MV-4-11 (cell line): ENCODE data around the gene CYP2A7.
A peak's percentile ranks its signal among the peaks of the same experiment; 100 is the strongest.
"Not testable (repeated sequence)": the region's sequence is repeated elsewhere in the genome, so short reads cannot be mapped to it uniquely, and the experiment has no call there.

ENCODE experiments used
- DNase-seq: peaks from one replicate; lab custom pipeline; 2025; lab: John Stamatoyannopoulos, UW

Gene CYP2A7

DNA sequence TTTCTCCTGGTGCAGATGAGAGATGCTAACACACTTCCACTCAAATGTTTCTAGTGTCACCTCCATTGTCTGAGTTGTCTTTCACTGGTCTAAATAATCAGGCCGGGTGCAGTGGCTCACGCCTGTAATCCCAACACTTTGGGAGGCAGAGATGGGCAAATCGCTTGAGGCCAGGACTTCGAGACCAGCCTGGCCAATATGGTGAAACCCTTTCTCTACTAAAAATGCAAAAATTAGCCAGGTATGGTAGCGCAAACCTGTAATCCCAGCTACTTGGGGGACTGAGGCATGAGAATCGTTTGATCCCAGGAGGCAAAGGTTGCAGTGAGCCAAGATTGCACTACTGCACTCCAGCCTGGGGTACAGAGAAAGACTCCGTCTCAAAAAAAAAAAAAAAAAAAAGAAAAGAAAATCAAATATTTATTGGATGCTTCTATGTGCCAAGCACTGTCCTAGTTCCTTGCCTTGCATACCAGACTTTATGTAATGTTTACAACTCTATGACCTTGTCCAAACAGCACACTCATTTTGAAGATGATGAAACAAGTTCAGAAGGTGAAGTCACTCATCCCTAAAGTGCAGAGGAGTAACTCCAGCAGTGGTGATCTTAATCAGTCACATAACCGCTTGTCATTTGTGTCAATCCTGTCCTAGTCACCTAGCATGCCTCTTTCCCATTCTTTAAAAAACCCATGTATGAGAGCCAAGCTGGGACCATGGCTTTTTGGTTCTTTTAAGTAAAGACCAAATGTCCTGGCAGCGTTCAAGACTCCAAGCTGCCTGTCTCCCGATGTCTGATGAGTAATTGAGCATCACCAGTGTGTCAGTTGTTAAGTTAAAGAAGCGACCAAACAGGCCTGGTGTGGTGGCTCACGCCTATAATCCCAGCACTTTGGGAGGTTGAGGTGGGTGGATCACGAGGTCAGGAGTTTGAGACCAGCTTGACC is 15.1 kb upstream of the CYP2A7 start:
- peak; percentile 64 for DNase-seq

DNA sequence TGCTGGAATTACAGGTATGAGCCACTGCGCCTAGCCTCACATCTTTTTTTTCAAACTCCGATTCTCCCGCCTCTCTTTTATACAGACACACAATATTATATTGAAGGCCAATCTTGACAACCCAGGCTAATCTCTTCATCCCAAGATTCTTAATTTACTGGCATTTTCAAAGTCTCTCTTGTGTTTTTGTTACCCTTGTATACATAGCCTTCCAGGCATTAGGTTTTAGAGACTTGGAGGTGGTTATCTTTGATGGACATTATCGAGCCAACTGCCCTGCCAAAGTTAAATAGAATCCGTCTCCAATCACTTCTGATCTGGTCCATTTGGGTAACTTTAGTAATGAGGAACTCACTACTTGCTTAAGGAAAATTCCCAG is 14.4 kb upstream of the CYP2A7 start:
- DNase-seq, result no peak

DNA sequence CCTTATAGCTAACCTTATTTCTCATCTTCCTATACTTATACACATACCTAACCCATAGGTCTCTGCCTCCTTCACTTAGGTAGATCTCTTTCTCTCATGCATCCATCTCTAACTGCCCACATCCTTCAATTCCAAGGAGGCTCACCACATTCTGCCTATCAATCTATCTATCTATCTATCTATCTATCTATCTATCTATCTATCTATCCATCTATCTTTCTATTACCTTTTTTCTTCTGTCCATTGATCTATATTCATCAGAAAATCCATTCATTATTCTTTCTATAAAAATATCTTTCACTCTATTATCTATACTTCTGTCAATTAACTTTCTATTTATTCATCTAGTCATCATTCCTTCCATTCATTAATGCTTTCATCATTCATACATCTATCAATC is 11.1 kb upstream of the CYP2A7 start:
- no peak for DNase-seq

DNA sequence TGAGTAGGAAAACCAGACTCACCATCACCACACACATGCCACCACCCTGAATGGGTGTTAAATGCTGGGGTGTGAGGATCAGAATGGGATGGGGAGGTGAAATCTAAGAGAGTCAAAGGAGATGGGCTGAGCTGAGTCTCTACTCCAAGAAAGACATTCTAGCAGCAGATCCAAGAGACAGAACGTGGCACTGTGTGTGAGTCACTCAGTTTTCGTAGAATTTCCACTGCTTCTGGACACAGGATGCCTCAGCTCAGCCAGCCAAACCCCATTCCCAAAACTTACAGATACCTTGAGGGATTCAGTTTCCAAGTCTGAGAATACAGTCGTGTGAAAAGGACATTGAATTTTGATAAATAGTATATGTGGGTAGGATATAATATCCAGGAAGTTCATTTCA is 7.3 kb upstream of the CYP2A7 start:
- no peak for DNase-seq

DNA sequence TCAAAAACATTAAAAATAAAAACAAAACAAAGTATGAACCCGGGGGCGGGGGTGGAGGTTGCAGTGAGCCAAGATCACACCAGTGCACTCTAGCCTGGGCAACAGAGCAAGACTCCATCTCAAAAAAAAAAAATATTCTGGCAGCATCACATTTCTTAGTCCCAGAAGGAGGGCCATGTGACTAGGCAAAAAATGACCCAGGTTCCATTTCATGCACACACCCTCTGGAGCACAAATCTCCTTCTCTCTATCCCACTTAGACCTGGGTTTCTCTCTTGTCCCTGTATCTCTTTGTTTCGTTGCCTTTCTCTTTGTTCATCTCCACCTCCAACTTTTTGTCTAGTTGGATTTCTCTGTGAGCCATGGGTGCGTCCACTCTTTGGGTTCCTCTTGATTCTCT is 6.2 kb upstream of the CYP2A7 start:
- no peak for DNase-seq

DNA sequence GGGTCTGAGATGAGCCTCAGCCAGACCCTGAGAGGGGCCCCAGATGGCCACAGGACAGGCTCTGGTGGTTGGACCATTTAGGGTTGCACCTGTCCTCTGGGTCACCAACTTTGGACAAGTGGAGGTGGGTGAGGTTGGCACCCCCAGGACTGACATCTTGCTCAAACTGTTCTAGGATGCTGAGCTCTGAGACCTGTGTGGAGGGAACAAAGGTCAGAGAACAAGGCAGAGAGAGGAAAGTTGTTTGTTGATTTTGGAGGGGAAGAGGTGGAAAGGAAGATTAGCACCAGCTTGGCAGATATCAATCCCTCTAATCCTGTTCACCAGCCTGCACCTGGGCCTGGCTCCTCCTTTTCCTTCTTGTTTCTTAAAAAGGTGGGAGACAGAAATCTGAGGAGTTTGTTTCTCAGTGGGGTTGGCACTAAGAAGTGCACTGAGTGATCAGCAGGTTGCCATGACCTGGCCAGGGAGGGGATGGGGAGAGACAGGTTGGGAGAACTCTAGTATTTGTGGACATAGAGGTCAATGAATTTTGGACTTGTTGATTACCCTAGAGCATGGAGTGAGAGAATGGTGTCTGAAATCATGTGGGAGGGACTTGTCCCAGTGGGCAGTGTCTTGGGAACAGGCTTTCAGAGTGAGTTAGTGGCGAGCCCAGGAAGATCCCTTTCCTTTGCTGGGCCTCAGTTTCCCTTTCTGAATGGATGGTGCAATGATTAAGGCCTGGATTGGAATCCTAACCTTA is 2.3 kb upstream of the CYP2A7 start:
- not testable (repeated sequence) for DNase-seq

DNA sequence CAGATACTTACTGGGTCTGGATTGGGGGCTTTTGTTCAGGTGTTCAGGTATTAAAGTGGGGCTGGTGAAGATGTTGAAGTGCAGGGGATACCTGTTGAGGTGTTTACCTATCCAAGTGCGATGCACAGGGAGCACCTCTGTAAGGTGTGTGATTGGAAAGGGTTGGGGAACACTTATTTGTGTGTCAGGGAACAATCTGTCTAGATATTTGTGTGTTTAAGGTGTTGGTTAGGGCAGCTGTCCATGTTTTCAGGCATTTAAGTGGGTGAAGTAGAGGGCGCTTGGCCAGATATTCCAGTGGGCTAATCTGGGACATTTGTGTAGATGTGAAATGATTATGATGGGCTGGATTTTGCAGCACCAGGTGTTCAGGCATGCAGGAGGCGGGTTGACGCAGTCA is 2.7 kb downstream of the CYP2A7 start:
- DNase-seq, result not testable (repeated sequence)

DNA sequence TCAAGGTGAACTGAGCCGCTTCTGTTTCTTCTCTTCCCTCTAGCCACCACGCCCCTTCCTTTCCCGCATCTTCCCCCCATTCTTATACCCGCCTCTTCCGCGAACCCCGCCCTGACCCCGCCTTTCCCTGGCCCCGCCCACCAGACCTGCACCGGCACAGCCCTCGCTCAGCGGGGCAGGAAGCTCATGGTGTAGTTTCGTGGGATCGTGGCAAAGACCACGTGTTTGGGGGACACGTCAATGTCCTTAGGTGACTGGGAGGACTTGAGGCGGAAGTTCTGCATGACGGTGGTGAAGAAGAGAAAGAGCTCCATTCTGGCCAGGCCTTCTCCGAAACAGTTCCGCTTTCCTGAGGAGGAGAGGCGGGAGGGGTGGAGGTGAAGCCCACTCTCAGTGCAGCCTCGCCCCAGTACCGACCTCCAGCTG is 6.5 kb downstream of the CYP2A7 start:
- DNase-seq, result peak; percentile 86

DNA sequence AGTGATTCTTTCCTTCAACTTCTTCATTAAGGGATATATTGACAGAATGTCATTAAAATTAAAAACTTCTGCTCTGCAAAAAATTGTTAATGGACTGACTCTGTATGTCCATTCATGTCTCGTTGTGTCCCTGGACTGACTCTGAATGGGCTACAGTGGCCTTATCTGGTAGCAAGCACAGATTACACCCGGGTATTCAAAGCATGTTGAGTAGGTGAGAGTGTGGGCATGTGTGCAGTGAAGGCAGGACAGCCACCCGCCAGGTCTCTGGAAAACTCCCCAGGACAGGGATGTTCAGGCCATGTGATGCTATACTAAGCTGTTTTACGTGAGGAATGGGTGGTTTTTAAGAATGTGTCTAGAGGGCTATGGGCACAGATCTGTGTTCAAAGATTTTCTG is 7.2 kb downstream of the CYP2A7 start:
- not testable (repeated sequence) for DNase-seq

DNA sequence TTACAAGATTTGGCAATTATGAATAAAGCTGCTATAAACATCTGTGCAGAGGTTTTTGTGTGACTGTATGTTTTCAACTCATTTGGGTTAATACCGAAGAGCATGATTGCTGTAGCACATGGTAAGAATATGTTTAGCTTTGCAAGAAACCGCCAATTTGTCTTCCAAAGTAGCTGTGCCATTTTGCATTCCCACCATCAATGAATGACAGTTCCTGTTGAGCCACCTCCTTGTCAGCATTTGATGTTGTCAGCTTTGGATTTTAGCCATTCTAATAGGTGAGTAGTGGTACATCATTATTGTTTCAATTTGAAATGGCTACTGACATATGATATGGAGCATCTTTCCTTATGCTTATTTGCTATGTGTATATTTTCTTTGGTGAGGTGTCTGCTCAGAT is 8.2 kb downstream of the CYP2A7 start:
- DNase-seq, result not testable (repeated sequence)

DNA sequence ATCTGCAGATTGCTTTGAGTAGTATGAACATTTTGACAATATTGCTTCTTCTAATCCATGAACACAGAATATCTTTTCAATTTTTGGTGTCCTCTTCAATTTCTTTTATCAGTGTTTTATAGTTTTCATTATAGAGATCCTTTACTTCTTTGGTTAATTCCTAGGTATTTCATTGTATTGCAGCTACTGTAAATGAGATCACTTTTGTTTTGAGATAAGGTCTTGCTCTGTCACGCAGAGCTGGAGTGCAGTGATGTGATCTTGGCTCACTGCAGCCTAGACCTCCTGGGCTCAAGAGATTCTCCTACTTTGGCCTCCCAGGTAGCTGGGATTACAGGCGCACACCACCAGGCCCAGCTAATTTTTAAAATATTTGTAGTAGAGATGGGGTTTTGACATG is 9.8 kb downstream of the CYP2A7 start:
- DNase-seq, result no peak

DNA sequence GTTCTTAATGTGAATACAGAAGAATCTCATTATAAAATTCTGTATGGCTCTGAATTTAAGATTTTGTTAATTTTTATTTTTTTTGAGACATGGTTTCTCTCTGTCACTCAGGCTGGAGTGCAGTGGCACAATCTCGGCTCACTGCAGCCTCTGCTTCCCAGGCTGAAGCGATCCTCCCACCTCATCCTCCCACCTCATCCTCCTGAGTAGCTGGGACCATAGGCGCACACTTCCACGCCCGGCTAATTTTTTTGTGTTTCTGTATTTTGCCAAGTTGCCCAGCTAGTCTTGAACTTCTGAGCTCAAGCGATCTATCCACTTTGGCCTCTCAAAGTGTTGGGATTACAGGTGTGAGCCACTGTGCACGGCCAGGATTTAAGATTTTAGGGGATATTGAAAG is 14.3 kb downstream of the CYP2A7 start:
- DNase-seq, result no peak

DNA sequence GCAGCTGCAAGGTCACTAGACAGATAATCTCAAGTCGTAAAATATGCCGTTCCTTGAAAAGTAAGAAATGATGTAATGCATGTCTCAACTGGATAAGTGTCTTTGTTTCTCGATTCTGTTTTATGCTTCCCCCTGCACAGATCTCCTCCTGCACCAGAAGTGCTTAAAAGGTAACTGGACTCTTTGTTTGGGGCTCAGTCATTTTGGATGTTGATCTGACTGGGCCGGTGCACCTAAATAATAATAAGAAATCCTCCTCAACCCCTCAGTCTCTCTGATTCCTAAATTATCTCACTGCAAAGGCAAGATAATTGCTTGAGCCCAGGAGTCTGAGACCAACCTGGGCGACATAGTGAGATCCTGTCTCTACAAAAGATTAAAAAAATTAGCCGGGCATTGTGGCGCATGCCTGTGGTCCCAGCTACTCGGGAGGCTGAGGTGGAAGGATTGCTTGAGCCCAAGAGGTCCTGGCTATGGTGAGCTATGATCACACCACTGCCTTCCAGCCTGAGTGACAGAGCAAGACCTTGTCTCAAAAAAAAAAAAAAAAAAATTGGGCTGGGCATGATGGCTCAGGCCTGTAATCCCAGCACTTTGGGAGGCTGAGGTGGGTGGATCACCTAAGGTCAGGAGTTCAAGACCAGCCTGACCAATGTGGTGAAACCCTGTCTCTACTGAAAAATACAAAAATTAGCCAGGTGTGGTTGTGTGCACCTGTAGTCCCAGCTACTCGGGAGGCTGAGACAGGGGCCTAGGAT is 17.1 kb downstream of the CYP2A7 start:
- DNase-seq, result peak; percentile 93

DNA sequence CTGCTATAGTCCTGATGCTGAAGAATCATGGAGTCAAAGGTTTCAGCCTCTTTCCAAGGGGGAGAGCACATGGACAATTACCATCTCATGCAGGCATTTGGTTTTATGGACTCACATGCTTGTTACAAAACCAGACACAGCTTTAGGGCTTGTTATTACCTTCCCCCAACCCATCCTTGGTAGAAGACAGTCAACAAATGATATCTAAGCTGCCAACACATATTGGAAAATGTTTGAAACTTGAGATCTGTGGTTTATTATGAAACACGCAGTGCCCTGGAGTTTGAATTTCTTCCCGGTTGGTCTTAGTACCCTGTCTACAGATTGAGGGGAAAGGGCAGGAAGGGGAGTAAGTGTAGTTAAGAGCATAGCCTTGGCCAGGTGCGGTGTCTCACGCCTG is 19.2 kb downstream of the CYP2A7 start:
- DNase-seq, result peak; percentile 83

DNA sequence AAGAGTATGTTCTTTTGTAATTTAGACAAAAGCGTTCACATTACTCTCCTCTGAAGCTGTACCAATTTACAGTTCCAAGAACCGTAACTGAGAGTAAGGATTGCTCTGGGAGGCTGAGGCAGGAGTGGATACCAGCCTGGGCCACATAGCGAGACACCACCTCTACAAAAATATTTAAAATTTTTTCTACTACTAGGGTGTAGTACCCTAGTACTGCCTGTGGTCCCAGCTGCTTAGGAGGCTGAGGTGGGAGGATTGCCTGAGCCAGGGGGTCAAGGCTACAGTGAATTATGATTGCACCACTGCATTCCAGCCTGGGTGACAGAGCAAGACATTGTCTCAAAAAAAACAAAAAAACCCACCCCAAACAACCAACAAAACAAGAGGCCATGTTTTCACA is 19.7 kb downstream of the CYP2A7 start:
- no peak for DNase-seq

DNA sequence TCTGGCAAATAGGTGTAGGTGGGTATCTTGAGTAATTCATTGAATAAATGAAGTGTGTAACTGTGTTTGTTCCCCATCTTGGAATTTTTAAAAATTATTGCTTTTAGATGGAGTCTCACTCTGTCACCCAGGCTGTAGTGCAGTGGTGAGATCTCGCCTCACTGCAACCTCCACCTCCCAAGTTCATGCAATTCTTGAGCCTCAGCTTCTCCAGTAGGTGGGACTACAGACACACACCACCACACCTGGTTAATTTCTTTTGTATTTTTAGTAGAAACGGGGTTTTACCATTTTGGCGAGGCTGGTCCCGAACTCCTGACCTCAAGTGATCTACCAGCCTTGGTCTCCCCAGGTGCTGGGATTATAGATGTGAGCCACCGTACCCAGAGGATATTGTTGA is 23.9 kb downstream of the CYP2A7 start:
- DNase-seq, result no peak

DNA sequence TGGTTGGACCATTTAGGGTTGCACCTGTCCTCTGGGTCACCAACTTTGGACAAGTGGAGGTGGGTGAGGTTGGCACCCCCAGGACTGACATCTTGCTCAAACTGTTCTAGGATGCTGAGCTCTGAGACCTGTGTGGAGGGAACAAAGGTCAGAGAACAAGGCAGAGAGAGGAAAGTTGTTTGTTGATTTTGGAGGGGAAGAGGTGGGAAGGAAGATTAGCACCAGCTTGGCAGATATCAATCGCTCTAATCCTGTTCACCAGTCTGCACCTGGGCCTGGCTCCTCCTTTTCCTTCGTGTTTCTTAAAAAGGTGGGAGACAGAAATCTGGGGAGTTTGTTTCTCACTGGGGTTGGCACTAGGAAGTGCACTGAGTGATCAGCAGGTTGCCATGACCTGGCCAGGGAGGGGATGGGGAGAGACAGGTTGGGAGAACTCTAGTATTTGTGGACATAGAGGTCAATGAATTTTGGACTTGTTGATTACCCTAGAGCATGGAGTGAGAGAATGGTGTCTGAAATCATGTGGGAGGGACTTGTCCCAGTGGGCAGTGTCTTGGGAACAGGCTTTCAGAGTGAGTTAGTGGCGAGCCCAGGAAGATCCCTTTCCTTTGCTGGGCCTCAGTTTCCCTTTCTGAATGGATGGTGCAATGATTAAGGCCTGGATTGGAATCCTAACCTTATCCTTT is 29.4 kb downstream of the CYP2A7 start:
- not testable (repeated sequence) for DNase-seq

DNA sequence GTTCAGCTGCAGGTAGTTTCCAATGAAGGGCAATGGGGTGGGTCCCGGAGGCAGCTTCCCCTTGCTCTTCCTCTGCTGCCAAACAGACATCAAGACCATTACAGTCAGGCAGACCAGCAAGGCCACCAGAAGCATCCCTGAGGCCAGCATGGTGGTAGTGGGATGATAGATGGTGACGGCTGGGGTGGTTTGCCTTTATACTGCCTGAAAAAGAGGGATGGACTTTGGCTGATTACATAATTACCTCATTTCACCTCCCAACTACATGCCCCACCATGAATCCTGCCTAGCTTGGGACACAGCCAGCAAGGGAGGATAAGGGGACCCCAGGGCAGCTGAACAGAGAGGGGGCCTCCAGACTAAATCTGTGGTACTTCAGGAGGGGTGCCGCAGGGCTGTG is 31.8 kb downstream of the CYP2A7 start, which contains the start of gene CYP2A6:
Gene CYP2A6, minus strand, starts transcription at position 171 of the 400 bp plus-strand sequence. Its CDS starts 21 bp downstream, at position 150.
- not testable (repeated sequence) for DNase-seq

DNA sequence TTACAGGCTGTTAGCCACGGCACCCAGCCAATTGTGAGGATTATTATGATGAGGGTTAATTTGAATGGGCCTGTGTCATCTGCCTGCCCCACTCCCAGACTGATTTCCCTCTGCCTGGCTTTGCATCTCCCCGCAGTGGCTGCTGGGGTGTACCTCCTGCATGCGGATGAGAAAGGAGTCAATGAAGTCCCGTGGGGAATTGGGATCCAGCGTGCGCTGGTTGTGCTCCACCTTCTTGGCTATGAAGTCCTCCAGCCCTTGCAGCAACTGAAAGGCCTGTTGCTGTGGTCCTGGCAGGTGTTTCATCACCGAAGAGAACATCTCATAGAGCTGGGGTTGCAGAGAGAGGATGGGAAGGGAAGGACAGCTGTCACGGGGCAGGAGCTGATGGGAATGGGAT is 35.3 kb downstream of the CYP2A7 start:
- DNase-seq, result not testable (repeated sequence)

DNA sequence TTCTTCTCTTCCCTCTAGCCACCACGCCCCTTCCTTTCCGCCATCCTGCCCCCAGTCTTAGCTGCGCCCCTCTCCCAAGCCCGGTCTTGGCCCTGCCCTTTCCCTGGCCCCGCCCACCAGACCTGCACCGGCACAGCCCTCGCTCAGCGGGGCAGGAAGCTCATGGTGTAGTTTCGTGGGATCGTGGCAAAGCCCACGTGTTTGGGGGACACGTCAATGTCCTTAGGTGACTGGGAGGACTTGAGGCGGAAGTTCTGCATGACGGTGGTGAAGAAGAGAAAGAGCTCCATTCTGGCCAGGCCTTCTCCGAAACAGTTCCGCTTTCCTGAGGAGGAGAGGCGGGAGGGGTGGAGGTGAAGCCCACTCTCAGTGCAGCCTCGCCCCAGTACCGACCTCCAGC is 38.4 kb downstream of the CYP2A7 start:
- DNase-seq, result peak; percentile 84

DNA sequence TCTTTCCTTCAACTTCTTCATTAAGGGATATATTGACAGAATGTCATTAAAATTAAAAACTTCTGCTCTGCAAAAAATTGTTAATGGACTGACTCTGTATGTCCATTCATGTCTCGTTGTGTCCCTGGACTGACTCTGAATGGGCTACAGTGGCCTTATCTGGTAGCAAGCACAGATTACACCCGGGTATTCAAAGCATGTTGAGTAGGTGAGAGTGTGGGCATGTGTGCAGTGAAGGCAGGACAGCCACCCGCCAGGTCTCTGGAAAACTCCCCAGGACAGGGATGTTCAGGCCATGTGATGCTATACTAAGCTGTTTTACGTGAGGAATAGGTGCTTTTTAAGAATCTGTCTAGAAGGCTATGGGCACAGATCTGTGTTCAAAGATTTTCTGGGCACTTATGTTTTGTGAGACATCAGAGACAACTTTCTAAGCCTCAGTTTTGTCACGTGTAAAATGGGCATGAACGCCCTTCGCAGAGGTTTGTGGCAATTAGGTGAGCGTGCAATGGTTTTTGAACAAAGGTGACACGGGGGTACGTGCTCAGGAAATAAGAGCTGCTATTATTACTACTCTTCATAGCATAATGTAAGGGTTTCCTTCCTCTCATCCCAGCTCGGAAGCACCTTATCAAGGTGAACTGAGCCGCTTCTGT is 38.9 kb downstream of the CYP2A7 start:
- not testable (repeated sequence) for DNase-seq
